ENCODE measurements around the gene CHD6.
A peak's percentile ranks its signal among the peaks of the same experiment; 100 is the strongest.

CHD6 gene

DNA sequence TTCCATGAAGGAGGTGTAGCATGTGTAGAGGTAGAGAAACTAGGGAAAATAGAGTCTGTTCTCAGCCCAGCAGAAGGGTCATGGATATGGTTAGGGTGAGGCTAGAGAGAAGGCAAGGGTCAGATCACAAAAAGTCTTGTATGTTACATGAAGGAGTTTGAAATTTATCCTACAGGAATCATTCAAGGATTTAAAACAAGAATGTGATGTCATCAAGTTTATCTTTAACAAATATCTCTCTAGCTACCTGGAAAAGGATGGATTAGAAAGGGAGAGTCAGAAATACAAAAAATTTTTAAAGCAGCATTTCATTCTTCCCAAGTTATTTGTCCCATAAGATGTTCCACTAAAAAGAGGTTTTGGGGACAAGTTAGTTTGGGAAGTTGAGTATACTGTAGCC lies 4.4 kb upstream of the CHD6 start:
- no peak for DNase-seq

- DNase-seq = no peak
Observed at GRCh38 chr20:41621971-41622370, 3.8 kb upstream of the CHD6 start.

DNA sequence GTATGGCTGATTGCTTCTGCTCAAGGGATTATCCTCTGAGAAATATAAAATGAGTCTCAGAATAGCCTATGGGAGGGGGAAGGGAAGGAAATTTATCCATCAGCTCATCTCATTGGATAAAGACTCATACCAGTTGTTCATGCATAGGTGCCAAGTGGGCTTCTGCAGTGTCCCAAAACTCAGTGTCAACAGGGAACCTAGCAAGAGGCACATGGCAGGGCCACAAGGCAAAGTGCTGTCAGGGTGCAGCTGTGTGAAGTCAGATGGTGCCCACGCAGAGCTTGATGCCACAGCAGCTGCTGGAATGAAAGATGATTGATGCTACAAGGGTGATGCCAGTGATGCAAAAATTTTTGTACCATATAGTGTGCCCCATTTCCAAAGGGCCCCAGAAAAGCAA lies 3.2 kb upstream of the CHD6 start:
- no peak for DNase-seq

GRCh38 chr20:41619360-41620100 lies 1.4 kb upstream of the CHD6 start:
- DNase-seq = no peak

- DNase-seq = no peak
Observed at GRCh38 chr20:41618807-41619311, 682 bp upstream of the CHD6 start.

- DNase-seq = peak; percentile 44
Observed at GRCh38 chr20:41617059-41617901, 897 bp downstream of the CHD6 start.

DNA sequence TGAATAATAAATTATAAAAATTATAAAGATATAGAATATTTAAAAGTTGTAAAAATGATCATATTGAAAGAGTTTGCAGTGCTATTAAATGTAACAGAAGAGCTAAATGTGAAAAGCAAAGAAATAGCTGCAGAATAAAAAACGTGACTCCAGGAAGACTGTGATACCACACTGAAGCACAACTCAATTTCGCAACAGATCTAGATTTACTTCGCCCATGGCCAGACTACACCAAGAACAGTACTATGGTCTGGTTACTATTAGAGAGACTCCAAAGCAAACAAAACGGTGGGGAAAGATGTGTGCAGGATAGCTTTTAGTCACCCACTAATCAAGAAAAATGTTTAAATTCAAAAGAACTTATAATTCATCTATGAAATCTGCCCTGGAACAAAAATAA lies 1.9 kb downstream of the CHD6 start:
- no peak for DNase-seq

DNA sequence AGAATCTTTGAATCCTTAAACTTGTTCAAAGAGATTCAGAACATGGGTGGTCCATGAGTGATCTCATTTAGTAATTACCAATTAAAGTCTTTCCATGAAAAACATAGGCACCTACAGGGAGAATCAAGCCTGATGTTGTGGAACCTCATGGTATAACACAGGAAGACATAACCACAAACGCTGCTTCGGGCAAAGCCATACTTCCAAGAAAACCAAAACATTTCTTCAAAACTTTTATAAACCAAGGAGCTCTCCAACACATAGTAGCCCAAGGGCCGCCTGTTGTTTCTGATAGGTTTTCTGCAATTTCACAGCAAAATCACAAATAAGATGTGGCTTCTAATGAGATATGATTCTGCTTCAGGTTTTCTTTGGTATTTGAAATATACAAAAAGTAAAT lies 2.5 kb downstream of the CHD6 start:
- no peak for DNase-seq

- no peak for DNase-seq
Observed at GRCh38 chr20:41615110-41615509, 3.1 kb downstream of the CHD6 start.

DNA sequence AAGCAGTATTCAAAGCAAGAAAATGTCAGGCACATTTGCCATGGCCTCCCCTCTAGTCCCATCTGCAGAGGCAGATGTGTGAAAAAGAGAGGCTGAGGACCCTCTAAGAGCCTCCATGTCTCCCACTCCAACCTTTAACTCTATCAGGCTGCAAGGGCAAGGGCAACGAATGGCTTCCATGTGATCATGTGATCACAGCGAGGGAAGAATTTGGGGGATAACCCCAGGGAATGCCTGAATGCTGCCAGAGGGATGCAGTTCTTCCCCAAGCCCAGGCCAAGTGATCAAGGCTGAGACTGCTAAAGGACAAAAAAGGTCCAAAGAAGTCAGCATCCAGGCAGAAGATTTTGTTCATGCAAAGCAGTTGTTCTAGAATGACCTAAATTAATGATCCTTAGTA lies 4.9 kb downstream of the CHD6 start:
- DNase-seq = no peak

- no peak for DNase-seq
Observed at GRCh38 chr20:41609474-41609873, 8.7 kb downstream of the CHD6 start.

GRCh38 chr20:41608606-41609005 lies 9.6 kb downstream of the CHD6 start:
- no peak for DNase-seq

- DNase-seq = no peak
Observed at GRCh38 chr20:41607791-41608190, 10.4 kb downstream of the CHD6 start.

DNA sequence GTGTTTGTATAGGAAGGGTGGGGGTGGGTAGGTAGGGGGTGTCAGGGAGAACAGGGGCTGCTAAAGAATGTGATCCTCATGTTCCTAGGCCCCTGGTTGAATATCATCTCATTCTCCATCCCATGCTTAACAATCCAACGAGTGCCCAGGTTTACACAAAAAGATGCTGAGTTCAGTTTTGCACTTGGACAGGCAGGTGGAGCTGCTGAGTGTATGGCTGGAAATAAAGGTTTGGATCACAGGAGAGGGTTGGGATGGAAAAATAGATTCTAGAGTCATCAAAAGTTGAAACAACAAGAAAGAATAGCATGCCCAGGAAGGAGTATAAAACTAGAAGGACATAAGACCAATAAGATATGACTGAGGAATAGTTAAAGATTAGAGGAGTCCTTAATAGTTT lies 14.2 kb downstream of the CHD6 start:
- DNase-seq = no peak

DNA sequence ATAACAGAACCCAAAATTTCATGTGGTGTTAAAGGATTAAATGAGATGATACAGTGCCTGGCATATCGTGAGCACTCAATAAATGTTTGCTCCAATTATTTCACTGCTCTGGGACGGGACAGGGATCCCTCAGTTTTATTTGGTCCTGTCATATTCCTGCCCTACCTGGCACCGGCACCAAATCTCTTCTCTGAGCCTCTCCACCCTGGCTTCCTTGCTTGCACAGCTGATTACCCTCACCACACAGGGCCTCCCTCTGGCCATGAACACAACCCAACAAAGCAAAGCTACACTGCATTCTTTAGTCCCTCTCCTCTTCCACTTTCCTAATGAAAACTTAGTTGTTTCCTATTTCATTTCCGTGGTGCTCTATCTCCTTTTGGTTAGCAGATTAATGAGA lies 16.4 kb downstream of the CHD6 start:
- DNase-seq = no peak

DNA sequence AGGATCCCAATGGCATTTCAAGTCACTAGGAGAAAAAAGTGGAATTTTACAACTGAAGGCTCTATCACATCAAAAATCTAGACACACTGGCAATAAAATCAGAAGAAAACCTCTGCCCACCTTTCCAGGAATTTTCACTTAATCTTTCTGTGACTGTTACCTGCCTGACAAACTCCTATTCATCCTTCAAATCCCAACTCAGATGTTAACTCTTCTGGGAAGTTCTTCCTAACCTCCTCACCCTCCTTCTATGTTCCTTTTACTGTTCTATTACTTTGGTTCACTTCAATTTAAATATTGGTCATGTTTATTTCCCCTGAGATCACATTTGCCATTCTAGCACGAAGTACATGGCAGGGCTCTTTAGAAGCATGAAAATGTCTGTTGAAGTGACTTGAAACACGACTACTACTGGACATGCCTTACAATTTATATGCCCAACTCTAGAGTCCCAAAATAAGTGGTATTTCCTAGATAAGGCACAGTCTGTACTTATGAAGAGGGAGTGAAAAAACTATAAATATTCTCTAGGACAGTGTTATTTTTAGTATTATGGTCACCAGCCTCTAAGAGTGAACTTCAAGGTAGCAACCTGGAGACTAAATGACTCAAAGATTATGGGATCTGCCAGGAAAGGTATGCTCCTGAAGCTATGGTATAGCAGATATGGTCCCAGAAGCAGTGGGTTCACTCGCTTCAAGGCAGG lies 17.1 kb downstream of the CHD6 start:
- DNase-seq = no peak

DNA sequence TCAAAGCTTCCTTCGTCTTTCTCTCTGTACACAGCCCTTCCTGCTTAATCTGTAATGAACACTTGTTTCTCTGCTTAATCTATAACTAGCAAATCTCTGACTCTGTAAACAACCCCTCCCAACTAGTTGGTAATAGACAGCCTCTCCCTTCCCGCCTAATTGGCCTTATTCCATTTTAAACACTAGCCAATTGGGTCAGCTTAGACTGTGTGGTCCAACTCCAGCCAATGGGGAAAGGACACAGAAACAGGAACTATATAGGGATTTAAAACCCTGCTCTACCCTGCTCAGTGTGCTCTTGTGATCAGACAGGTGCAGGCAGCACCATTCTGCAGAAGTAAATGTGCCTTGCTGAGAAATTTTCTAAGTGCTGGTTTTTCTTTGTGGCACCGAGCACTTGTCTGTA lies 18.5 kb downstream of the CHD6 start:
- DNase-seq = no peak

- no peak for DNase-seq
Observed at GRCh38 chr20:41598719-41599118, 19.5 kb downstream of the CHD6 start.

DNA sequence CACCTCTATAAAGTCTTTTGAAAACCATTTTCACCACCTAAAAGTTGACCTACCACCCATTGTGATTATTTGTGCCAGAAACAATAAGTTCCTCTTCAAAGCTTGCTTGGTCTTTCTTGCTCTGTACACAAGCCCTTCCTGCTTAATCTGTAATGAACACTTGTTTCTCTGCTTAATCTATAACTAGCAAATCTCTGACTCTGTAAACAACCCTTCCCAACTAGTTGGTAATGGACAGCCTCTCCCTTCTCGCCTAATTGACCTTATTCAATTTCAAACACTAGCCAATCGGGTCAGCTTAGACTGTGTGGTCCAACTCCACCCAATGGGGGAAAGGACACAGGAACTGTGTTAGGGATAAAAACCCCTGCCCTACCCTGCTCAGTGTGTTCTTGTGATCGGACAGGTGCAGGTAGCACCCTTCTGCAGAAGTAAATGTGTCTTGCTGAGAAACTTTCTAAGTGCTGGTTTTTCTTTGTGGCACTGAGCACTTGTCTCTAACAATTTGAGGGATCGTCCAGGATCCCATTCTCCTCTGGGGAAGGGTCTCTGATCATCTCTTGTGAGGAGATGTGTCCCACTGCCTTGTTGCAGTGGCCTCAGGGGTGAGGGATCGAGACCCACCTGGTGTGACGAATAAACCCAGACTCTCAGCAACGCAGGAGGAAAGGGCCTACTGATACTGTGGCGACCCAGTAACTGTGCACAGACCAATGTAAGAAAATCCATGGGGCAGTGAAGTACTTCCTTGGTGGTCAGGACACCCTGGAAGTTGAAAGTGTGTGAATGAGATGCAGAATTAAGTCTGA lies 23.5 kb downstream of the CHD6 start:
- no peak for DNase-seq

- DNase-seq = no peak
Observed at GRCh38 chr20:41592516-41593216, 25.5 kb downstream of the CHD6 start.

DNA sequence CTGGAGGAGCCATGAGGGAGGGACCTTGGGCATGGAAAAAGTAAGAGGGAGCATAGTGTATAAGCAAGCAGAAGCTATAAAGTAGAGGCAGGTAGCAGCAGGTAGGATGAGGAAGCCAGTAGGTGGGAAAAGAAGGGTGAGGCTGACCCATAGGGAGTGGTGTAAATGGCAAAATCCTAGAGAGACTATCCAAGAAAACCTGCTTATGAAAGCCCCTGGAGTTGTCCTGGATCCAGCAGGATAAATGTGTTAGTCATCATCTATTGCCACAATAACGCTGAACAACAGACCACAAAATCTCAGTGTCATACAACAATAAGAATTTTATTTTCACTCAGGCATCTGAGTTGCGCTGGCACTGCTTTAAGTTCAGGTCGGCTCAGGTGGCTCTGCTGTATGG lies 30.2 kb downstream of the CHD6 start:
- no peak for DNase-seq

GRCh38 chr20:41587523-41587922 lies 30.7 kb downstream of the CHD6 start:
- no peak for DNase-seq
